Neural cell (in vitro differentiated cells): ENCODE results near the gene CCL26. TPM values are rescaled to one million over a fixed set of nuclear protein-coding genes. Genes with fewer than 3 reads are reported as not detected.
"Not testable (repeated sequence)": the region's sequence is repeated elsewhere in the genome, so short reads cannot be mapped to it uniquely, and the experiment has no call there.

Experiments used
- H2AFZ ChIP-seq: fragments of 200-600, 300-800 bp; sonication (generic), shearing (Covaris generic); 2 replicates; pipeline ENCODE4 v1.6.0; 2014; ENCODE audit warnings: low read depth, mild to moderate bottlenecking, antibody characterized with exemption, low read length, moderate library complexity
- H3F3A ChIP-seq: fragments of 200-600 bp; shearing (Covaris generic); 2 replicates; pipeline ENCODE4 v1.6.1; 2016; ENCODE audit warnings: mild to moderate bottlenecking, moderate library complexity, mixed read lengths, antibody characterized with exemption, low read length; ENCODE audit not compliant: insufficient read depth, poor library complexity, severe bottlenecking
- H3K27ac ChIP-seq: fragments of 200-600, 300-800 bp; sonication (generic), shearing (Covaris generic); 2 replicates; pipeline ENCODE4 v1.5.1; 2014; ENCODE audit warnings: mild to moderate bottlenecking, low read length, moderate library complexity
- H3K27me3 ChIP-seq: fragments of 300-800, 200-600 bp; sonication (generic), shearing (Covaris generic); 2 replicates; pipeline ENCODE4 v1.6.0; 2014; ENCODE audit warnings: mild to moderate bottlenecking, low read depth, low read length, moderate library complexity; ENCODE audit not compliant: insufficient read depth
- H3K36me3 ChIP-seq: fragments of 300-800, 200-600 bp; sonication (generic), shearing (Covaris generic); 2 replicates; pipeline ENCODE4 v1.5.1; 2014; ENCODE audit warnings: mild to moderate bottlenecking, antibody characterized with exemption, low read length, moderate library complexity; ENCODE audit not compliant: insufficient read depth
- H3K4me2 ChIP-seq: fragments of 300-800, 200-600 bp; sonication (generic), shearing (Covaris generic); 2 replicates; pipeline ENCODE4 v1.6.0; 2014; ENCODE audit warnings: mild to moderate bottlenecking, low read length
- H3K4me3 ChIP-seq: fragments of 300-800, 200-600 bp; sonication (generic), shearing (Covaris generic); 2 replicates; pipeline ENCODE4 v1.5.1; 2014; ENCODE audit warnings: mild to moderate bottlenecking, low read length, moderate library complexity
- H3K79me2 ChIP-seq: fragments of 200-600 bp; shearing (Covaris generic); replicated peaks from 2 replicates; pipeline ENCODE4 v1.6.0; 2014; ENCODE audit warnings: mild to moderate bottlenecking, low read length, moderate library complexity; ENCODE audit not compliant: insufficient read depth
- H3K9ac ChIP-seq: fragments of 300-800, 200-600 bp; sonication (generic), shearing (Covaris generic); 2 replicates; pipeline ENCODE4 v1.6.1; 2016; ENCODE audit warnings: mild to moderate bottlenecking, low read length, mixed read lengths
- H3K9me2 ChIP-seq: fragments of 200-600 bp; shearing (Covaris generic); 2 replicates; pipeline ENCODE4 v1.6.1; 2016; ENCODE audit warnings: mild to moderate bottlenecking, low read length, mixed read lengths; ENCODE audit not compliant: insufficient read depth
- H3K9me3 ChIP-seq: fragments of 200-600, 300-800 bp; sonication (generic), shearing (Covaris generic); 2 replicates; pipeline ENCODE4 v1.6.1; 2016; ENCODE audit warnings: mild to moderate bottlenecking, mixed run types, low read length, moderate library complexity, mixed read lengths
- H4K20me1 ChIP-seq: fragments of 200-600 bp; shearing (Covaris generic); 2 replicates; pipeline ENCODE4 v1.6.1; 2016; ENCODE audit warnings: mild to moderate bottlenecking, mixed run types; ENCODE audit not compliant: insufficient read depth
- EP300 ChIP-seq: fragments of 450-650 bp; conservative IDR thresholded peaks from 2 replicates; pipeline ENCODE4 v1.6.1; 2014; ENCODE audit warnings: antibody characterized with exemption, mild to moderate bottlenecking, moderate library complexity; ENCODE audit not compliant: poor library complexity, severe bottlenecking
- EZH2 ChIP-seq: fragments of 200-600, 300-800 bp; shearing (Covaris generic), sonication (generic); IDR thresholded peaks from 2 replicates; pipeline ENCODE4 v1.6.1; 2014; ENCODE audit warnings: antibody characterized with exemption, low read length, borderline replicate concordance, mild to moderate bottlenecking; ENCODE audit not compliant: insufficient read depth, poor library complexity, severe bottlenecking
- MXI1 ChIP-seq: fragments of 450-650 bp; conservative IDR thresholded peaks from 2 replicates; pipeline ENCODE4 v1.6.1; 2014; ENCODE audit warnings: antibody characterized with exemption, mild to moderate bottlenecking; ENCODE audit not compliant: poor library complexity, severe bottlenecking
- POLR2AphosphoS5 ChIP-seq: IDR thresholded peaks from 2 replicates; pipeline ENCODE4 v1.6.1; 2012
- RAD21 ChIP-seq: fragments of 450-650 bp; conservative IDR thresholded peaks from 2 replicates; pipeline ENCODE4 v1.6.1; 2014; ENCODE audit warnings: antibody characterized with exemption, mild to moderate bottlenecking, moderate library complexity
- SMC3 ChIP-seq: fragments of 450-650 bp; conservative IDR thresholded peaks from 2 replicates; pipeline ENCODE4 v1.6.1; 2014; ENCODE audit warnings: antibody characterized with exemption, mild to moderate bottlenecking, moderate library complexity; ENCODE audit not compliant: poor library complexity
- TAF1 ChIP-seq: IDR thresholded peaks from 2 replicates; pipeline ENCODE4 v1.6.1; 2012; ENCODE audit warnings: low read depth
- polyA plus RNA-seq: library from polyadenylated mRNA; depleted of rRNA; stranded (reverse); fragments of >200 nt; gene quantifications from 2 replicates; pipeline ENCODE4 v1.2.3, GENCODE V29; 2014
- TF ChIP-seq, protein P1 (sequence below): IDR thresholded peaks from 2 replicates; pipeline ENCODE4 v1.6.1; 2012; ENCODE audit warnings: borderline replicate concordance
- TF ChIP-seq, protein P2 (sequence below): fragments of 450-650 bp; IDR thresholded peaks from 2 replicates; pipeline ENCODE4 v1.5.1; 2014; ENCODE audit warnings: antibody characterized with exemption, mild to moderate bottlenecking, moderate library complexity; ENCODE audit not compliant: poor library complexity, severe bottlenecking

CCL26 gene
- polyA plus RNA-seq, 1 donor from 2014 or later = not detected

DNA sequence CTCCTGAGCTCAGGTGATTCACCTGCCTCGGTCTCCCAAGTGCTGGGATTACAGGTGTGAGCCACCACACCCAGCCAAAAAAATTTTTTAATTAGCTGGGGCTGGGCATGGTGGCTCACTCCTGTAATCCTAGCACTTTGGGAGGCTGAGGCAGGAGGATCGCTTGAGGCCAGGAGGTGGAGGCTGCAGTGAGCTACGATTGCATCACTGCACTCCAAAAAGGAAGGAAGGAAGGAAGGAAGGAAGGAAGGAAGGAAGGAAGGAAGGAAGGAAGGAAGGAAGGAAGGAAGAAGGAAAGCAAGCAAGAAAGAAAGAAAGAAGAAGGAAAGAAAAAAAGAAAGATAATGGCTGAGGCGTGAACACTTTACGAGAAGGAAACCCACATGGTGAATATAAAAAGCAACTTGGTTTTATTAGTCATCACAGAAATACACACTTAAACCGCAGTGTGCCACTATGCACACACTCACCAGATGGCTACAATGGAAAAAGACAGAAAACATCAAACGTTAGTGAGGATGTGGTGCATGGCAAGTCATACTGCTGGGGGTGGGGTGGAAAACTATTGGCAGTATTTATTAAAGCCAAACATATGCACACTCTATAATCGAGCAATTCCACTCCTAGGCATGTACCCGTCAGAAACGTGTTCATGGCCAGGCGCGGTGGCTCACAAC lies 4.4 kb upstream of the CCL26 start:
- no peak overlapping the region for H3K4me2 ChIP-seq
- TF ChIP-seq MXI1 = no peak
- no peak for TF ChIP-seq EZH2
- no peak for TF ChIP-seq EP300
- H3F3A ChIP-seq = no peaks in the 10 kb centered on the region
- no peak overlapping the region for H3K4me3 ChIP-seq
- H3K27me3 ChIP-seq = no peaks in the 10 kb centered on the region
- no peaks in the 10 kb centered on the region for H3K36me3 ChIP-seq
- H3K9me3 ChIP-seq = no peaks in the 10 kb centered on the region
- H3K27ac ChIP-seq = no peak overlapping the region
- no peaks in the 10 kb centered on the region for H4K20me1 ChIP-seq
- H2AFZ ChIP-seq = no peak overlapping the region
- H3K9ac ChIP-seq = no peak overlapping the region
- H3K79me2 ChIP-seq = no peaks in the 10 kb centered on the region
- H3K9me2 ChIP-seq = no peaks in the 10 kb centered on the region

DNA sequence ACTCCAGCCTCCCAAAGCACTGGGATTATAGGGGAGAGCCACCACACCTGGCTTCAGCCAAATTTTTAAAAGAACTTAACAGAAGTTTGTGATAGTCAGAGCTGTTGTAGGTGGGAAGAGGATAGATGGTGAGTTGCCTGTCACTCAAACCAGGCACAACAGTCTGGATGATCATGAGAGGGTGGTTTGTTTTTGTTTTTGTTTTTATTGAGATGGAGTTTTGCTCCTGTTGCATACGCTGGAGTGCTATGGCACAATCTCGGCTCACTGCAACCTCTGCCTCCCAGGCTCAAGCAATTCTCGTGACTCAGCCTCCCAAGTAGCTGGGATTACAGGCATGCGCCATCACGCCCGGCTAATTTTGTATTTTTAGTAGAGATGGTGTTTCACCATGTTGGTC lies 1.9 kb upstream of the CCL26 start:
- not testable (repeated sequence) for H3K4me2 ChIP-seq, H3K4me3 ChIP-seq, H3K27me3 ChIP-seq, H3K9me2 ChIP-seq, H3K79me2 ChIP-seq, H3K36me3 ChIP-seq, H3K9me3 ChIP-seq, H3F3A ChIP-seq, H3K27ac ChIP-seq, H4K20me1 ChIP-seq, H2AFZ ChIP-seq, H3K9ac ChIP-seq

DNA sequence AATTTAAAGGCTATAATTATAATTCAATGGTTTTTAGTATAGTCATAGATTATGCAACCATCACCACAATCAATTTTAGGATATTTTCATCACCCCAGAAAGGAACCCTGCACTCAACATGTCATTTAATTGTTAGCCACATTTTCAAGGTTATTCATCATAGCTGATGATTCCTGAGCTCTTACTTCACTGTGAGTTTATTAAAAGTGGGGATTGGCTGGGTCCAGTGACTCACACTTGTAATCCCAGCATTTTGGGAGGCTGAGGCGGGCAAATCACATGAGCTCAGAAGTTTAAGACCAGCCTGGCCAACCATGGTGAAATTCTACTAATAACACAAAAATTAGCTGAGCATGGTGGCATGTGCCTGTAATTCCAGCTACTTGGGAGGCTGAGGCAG lies 787 bp downstream of the CCL26 start:
- H3K27me3 ChIP-seq = no peaks in the 10 kb centered on the region
- no peak overlapping the region for H3K27ac ChIP-seq
- H3K79me2 ChIP-seq = no peaks in the 10 kb centered on the region
- TF ChIP-seq, protein P1, sequence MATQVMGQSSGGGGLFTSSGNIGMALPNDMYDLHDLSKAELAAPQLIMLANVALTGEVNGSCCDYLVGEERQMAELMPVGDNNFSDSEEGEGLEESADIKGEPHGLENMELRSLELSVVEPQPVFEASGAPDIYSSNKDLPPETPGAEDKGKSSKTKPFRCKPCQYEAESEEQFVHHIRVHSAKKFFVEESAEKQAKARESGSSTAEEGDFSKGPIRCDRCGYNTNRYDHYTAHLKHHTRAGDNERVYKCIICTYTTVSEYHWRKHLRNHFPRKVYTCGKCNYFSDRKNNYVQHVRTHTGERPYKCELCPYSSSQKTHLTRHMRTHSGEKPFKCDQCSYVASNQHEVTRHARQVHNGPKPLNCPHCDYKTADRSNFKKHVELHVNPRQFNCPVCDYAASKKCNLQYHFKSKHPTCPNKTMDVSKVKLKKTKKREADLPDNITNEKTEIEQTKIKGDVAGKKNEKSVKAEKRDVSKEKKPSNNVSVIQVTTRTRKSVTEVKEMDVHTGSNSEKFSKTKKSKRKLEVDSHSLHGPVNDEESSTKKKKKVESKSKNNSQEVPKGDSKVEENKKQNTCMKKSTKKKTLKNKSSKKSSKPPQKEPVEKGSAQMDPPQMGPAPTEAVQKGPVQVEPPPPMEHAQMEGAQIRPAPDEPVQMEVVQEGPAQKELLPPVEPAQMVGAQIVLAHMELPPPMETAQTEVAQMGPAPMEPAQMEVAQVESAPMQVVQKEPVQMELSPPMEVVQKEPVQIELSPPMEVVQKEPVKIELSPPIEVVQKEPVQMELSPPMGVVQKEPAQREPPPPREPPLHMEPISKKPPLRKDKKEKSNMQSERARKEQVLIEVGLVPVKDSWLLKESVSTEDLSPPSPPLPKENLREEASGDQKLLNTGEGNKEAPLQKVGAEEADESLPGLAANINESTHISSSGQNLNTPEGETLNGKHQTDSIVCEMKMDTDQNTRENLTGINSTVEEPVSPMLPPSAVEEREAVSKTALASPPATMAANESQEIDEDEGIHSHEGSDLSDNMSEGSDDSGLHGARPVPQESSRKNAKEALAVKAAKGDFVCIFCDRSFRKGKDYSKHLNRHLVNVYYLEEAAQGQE = no peak
- TF ChIP-seq POLR2AphosphoS5 = no peak
- no peak for TF ChIP-seq SMC3
- TF ChIP-seq TAF1 = no peak
- TF ChIP-seq RAD21 = no peak
- TF ChIP-seq EZH2 = no peak
- no peak for TF ChIP-seq EP300
- no peak for TF ChIP-seq MXI1
- TF ChIP-seq, protein P2, sequence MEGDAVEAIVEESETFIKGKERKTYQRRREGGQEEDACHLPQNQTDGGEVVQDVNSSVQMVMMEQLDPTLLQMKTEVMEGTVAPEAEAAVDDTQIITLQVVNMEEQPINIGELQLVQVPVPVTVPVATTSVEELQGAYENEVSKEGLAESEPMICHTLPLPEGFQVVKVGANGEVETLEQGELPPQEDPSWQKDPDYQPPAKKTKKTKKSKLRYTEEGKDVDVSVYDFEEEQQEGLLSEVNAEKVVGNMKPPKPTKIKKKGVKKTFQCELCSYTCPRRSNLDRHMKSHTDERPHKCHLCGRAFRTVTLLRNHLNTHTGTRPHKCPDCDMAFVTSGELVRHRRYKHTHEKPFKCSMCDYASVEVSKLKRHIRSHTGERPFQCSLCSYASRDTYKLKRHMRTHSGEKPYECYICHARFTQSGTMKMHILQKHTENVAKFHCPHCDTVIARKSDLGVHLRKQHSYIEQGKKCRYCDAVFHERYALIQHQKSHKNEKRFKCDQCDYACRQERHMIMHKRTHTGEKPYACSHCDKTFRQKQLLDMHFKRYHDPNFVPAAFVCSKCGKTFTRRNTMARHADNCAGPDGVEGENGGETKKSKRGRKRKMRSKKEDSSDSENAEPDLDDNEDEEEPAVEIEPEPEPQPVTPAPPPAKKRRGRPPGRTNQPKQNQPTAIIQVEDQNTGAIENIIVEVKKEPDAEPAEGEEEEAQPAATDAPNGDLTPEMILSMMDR = no peak
- no peak overlapping the region for H3K4me3 ChIP-seq
- H3K36me3 ChIP-seq = no peaks in the 10 kb centered on the region
- H3K9ac ChIP-seq = no peak overlapping the region
- no peaks in the 10 kb centered on the region for H3K9me2 ChIP-seq
- no peak overlapping the region for H2AFZ ChIP-seq
- H3F3A ChIP-seq = no peaks in the 10 kb centered on the region
- H3K4me2 ChIP-seq = no peak overlapping the region
- H3K9me3 ChIP-seq = no peaks in the 10 kb centered on the region
- H4K20me1 ChIP-seq = no peaks in the 10 kb centered on the region
